Right lung (tissue), 5 donors: ENCODE data around the gene CFAP61. TPM values are rescaled to one million over a fixed set of nuclear protein-coding genes. Genes with fewer than 3 reads are reported as not detected.
A peak's percentile ranks its signal among the peaks of the same experiment; 100 is the strongest.

Source experiments
- DNase-seq, 2 donors: peaks; one replicate each; pipeline ENCODE4 v3.0.0-alpha.2; 2013
- polyA plus RNA-seq, 5 donors: library from polyadenylated mRNA; unstranded; fragments of 120-200 nt; gene quantifications; one replicate each; pipeline versions ENCODE4 v1.2.1 to v1.2.3, GENCODE V29; 2013; ENCODE audit warnings: inconsistent platforms in 1 of 5, low replicate concordance in 1 of 5; ENCODE audit not compliant: insufficient read length in 5 of 5, insufficient read depth in 1 of 5

CFAP61 gene
- polyA plus RNA-seq, 5 donors = 1.5 to 5.7 (median 3.5) TPM

DNA sequence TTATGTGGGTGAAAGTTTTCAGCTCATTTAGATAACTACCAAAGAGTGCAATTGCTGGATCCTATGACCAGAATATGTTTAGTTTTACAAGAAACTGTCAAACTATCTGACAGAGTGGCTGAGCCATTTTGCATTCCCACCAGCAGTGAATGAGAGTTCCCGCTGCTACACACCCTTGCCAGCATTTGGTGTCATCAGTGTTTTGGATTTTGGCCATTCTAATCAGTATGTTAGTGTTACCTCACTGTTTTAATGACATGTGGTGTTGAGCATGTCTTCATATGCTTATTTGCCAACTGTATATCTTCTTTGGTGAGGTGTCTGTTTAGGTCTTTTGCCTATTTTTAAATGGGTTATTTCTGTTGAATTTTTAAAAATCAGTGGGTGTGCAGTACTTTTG, 120.9 kb downstream of the CFAP61 start:
- DNase-seq = no peak

DNA sequence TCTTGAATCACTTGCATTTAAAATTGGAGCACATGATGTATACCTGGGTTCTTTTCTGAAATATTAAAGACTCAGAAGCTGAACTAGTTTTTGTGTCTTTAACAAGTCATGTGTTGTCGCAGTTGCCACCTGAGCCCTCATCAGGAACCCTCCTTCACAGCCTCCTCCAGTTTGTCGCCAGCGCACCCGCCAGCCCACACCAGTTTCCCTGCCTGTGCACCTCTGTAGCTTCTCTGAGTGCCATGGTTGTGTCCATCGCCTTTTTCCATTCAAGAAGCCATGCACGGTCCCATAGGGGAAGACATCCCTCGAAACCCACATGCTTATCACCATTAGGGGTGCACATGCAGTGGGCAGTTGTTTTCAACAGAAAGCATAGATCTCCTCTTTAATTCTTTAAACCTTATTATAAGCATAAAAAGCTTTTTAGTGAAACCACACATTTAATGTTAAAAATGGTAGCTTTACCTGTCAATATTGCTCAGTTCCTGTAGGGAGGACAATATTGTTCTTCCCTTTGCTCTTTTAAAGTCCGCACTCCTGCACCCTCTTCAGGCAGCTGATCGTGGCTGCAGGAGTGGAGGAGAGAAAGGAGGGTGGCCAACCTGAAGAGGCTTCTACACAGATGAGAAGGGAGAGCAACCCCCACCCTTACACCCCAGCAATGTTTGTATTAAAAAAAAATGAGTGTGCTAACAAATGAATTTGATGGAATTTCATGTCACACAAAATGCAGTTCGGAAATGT, 121.9 kb downstream of the CFAP61 start:
- DNase-seq = no peak

DNA sequence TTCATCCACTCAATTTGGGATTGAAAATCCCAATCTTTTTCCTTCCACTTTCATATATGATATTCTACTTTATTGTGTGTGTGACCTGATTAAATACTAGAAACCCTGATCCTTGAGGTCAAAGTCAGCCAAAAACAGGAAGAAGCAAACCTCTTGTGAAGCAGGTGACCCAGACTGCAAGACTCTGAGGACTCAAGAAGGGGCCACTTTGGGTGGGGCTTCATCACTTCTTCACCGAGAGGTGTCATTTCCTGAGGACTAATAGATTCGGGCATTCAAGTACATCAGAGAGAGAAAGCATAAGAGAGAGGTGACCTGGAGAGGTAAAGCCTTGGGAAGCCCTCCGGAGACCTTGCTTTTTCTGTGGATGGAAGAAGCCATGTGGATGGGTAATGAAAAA, 129.0 kb downstream of the CFAP61 start:
- no peak for DNase-seq

DNA sequence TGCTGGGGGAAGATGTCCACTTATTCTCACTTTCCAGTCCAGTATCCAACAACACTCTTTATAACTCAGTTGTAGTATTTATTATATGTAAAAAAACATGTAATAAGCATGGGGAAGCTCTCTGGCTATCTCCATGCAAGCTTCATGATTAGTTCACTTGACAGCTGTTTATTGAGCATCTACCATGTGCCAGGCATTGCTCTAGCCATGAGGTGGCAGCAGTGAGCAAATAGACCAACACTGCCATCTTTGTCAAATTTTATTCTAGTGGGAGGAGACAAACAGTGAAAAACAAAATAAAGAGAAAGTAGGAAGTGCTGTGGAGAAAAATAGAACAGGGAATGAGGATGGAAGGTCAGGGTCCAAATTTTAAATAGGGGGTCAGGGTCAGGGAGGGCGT, 131.8 kb downstream of the CFAP61 start:
- no peak for DNase-seq

DNA sequence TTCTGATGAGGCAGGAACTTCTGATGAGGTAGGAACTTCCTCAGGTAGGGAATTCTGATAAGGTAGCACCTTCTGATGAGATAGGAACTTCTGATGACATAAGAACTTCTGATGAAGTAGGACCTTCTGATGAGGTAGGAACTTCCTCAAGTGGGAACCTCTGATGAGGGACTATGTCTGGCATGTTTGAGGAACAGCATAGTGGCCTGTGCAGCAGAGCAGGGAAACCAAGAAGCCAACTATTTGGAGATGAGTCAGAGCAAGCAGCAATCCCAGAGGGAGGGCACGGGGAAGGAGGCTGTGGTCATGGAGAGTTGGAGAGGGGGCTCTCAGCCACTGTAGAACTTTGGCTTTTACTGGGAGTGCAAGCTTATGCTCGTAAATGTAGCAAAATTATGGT, 132.4 kb downstream of the CFAP61 start:
- no peak for DNase-seq

DNA sequence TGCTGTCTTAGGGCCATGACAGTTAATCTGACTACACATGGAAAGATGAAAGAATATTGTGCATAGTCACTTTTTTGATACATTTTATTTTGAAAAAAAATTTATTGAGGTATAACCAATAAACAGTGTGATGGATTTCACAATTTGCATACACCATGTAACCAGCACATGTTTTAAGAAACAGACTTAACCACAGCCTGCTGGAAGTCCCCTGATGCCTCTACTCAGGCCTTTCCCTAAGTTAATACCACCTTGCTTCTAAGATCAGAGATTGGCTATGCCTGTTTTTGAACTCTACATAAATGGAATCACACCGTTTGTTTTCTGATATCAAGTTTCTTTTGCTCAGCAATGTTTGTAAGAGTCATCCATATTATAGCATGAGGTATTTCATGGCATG, 136.3 kb downstream of the CFAP61 start:
- no peak for DNase-seq

DNA sequence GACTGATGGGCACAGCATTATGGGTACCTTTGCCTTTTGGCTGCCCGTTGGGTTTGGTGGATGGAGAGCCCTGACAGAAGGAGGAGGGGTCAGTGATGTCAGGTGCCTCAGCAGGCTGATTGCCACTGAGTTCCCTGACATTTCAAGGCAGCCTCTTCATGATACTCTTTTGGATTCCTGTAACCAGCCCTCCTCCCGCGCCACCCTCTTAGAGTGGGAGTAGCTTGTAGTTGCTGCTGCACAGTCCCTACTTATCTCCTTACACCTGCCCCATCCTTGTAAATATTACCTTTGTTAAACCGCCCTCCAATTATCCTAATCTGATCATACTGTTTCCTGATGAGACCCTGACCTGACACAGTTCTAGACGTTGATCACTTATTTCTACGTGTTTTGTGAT, 140.0 kb downstream of the CFAP61 start:
- DNase-seq = no peak

DNA sequence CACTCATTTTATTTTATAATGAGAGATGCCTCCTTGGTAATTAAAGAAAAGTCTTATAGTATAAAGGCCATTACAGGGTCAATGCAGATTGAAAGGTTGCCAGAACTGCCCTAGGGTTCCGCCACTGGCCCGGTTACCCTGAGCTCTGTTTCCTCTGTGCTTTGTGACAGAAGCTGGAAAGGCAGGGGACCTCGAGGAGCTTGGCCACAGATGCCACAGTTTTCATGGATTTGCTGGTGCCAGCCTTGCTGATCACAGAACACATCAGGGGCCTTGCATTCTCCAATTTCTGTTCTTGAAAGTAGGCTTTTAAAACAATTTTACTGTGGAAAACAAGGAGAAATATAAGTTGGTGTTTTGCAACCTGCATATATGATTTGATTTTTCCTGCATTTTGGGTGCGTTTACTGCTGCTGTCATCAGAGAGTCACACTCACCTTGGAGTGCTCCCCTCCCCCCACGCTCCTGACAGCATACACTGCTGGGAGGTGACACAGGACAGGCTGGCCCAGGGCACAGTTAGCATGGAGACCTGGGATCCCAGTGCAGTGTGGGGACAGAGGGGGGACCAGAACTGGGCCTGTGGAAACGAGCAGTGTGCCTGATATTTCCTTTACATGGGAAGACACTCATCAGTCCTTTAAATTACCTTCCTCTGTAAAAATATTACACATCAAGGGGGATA, 142.8 kb downstream of the CFAP61 start:
- DNase-seq = no peak

DNA sequence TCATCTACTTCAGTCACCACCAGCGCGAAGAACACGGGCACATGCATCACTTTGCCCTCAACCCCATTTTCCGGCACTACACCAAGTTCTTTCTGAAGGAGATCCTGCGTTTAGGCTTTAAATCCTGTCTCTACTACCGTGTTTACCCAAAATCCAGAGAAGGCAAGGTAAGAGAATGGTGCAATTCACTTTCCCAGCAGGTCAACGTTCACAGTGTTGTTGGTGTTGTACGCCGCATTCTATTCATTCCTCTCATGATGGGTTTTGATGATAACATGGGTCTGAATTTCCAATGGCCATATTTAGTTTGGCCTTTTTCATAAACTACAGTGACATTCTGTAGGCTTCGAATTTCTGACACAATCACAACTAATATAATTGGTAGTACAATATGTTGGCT, 144.3 kb downstream of the CFAP61 start:
- no peak for DNase-seq

DNA sequence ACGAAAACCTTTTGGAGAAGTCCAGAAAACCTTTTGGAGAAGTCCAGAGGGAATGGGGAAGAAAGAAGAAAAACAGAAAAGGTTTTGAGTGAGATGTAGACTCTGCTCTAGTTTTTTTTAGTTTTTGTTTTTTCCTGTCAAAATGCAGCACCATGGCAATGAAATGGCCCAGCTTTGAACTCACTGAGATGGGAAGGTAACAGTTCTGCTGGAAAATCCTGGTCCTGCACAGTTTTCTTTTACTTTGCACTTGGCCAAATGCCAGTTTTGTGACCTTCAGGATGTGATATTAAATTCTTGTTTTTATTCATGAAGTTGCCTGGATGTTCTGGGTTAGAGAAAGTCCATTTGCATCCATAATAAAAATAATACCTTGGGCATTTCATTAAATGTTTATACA, 145.7 kb downstream of the CFAP61 start:
- no peak for DNase-seq

DNA sequence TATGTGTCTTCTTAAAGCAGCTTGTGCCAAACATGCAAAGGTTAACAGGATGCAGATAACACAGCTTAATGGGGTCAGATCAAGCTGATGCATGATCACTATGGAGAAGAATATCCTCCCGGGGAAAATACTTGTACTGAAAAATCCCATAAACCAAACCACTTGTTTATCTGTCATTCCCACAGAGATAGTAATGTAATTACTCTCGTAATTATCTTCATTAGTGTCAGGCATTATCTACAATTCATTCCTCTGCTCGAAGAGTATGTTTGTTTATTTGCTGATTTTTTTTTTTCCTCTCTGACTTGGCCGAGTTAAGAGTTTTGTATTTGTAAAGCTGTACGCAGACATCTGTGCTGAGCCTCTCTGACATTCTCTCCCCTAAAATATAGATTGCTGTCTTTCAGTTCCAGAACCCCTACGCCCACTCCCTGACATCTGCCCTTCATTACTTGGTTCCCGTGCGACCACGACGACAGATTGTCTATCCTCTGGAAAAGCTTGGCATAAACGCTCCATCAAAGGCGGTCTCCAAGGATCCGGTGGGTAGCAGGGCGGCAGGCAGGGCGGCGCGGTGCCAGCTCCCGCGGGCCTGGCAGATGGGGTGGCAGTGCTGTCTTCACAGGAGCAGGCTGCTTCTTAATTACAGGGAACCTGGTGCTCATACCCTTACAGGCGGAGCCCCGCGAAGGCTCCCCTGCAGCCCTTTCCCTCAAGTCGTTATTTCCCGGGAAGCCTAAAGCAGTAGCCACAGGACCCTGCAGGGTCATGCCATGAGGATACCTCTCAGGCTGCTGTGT, 147.2 kb downstream of the CFAP61 start:
- DNase-seq = peak; percentile 16 to 31

DNA sequence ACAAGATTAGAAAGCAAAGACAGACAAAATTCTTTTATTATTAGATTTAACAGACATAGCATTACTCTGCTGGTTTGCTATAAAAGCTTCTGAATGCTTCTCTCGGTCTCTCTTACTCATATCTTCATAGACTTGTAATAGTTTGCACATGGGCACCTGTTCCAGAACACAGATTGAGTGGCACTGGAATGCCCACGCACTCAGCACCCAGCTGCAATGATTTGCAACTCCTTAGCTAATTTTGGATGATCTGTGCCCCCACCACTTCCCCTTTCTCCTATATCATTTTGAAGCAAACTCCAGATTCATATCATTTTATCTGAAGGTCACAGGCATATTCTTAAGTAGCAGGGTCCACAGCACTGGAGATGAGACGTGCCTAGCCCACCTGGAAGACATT, 148.8 kb downstream of the CFAP61 start:
- no peak for DNase-seq

DNA sequence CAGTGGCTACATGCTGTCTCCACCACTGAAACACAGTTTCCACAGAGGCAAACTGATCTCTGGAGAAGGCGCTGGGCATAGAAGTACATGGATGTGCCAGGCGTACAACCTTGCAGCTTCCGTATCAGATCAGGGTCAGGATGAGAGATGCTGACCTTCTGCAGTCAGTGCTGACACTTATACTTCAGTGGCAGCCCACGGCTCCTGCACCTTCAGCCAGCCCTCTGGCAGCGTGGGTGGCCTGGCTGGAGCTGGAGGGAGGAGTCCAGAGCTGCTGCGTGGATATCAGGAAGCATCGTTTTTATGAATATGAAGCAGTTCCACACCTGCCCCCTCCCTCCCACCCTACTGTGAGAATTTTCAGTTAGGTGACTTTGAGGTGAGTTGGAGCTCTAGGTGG, 149.3 kb downstream of the CFAP61 start:
- no peak for DNase-seq

DNA sequence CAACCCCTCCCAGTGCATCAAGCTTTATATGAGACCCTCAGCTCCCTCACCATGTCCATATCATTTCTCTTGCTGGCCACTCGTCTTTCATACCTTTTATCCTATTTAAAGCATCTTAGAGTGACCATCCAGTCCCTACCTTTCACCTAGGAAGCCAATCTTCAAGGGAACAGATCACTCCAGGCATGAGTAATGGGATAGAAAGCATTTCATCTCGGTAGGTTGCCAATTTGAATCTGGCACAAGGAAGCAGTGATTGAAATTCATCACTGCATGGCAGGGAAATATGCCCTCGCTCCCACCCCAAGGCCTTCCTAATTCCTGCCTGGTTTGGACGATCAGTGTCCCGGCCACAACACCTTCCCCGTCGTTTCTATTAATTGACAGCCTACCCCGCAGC, 150.4 kb downstream of the CFAP61 start:
- no peak for DNase-seq

DNA sequence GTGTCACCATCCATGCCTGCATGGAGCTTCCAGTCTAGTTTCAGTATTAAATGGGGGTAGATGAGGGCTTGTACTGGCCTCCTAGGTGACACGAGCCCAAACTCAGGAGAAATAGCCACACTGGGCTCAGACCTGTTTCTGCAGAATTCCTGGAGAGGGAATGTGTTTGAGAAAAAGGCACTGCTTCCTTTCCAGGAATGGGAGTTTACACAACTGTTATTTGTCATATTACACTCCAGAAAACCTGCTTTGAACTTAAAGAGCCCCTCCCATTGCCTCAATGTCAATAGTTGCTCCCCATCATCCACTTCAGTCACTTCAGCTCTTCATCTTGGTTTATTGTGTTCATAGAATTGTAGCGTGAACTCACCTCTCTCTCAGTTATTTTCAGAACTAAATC, 151.5 kb downstream of the CFAP61 start:
- DNase-seq = no peak

DNA sequence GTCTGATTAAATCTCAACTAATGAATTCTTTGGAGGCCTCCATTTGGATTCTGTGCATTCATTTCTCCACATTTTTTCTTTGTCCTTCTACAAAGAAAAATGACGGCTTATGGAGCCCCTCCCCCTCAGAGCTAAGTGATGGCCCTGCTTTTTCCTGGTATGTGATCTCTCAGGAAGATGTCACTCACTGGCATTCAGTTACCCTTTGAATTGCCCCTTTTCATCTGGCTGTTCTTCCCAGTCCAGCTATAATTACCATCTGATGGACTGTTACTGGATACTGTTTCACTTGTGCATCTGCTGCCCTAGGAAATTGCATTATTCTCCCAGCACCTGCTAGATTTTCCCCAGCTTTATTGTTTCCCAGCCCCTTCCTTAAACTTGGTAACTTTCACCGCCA, 151.9 kb downstream of the CFAP61 start:
- DNase-seq = no peak

DNA sequence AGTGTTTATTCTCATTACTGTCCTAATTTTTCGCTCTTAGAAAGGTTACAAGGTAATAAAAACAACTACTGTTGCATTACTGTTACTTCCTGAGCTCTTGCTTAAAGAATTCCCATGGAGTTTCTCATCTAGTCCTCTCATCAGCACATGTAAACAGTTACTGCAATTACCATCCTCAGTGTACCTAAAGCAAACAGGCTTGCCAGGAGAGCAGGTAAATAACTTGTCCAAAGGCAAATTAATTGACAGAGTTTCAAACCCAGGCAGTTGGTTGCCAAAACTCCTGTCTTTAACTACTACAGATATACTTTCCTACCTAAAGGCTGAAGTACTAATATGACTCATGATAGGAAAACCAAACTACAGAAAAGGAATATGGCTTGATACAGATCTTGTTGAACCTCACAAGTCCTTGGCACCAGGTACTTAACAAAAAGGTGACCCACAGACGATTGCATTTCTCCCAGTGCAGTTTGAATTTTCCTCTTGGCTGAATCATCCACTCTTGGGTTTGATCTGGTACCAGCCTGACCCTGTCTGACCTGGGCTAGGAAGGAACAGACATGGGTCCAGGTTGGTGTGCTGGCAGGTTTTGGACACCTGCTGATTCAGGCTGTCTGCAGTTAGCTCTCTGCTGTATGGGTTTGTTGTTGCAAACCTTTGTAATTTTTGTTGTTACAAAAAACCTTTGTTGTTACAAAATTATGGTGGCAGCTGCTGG, 153.0 kb downstream of the CFAP61 start:
- DNase-seq = no peak

DNA sequence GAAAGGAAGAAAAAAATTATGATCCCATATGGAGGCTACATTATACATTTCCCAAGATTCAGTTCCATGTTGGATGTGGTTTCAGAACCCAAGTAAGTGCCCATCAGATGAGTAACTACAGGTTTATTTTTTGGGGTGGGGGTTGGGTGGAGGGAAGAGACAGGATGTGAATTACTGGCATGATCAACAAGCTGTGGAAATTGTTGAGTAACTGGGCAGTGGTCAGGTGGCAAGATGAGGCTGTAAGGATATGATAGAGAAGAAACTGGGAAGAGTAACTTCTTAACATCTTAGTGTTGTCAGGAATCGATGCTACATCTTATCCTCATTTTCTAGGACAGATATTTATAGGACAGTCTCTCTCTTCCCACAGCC, 153.5 kb downstream of the CFAP61 start:
- DNase-seq = no peak

DNA sequence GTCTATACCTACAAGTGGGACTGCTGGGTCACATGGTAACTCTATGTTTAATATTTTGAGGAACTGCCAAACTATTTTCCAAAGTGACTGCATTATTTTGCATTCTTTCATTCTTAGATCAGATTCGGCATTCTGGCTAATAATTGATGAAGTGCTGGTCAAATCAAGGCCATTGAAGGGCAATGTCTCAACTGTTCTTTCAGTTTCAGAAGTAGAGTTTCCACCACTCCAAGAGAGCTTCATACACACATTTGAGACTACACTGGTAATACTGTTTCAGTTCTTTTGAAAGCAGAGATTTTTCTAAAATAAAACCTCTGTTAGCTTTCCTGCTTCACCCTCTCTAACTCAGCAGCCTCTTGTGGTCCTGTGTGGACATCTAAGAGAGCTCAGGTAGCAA, 154.5 kb downstream of the CFAP61 start:
- no peak for DNase-seq

DNA sequence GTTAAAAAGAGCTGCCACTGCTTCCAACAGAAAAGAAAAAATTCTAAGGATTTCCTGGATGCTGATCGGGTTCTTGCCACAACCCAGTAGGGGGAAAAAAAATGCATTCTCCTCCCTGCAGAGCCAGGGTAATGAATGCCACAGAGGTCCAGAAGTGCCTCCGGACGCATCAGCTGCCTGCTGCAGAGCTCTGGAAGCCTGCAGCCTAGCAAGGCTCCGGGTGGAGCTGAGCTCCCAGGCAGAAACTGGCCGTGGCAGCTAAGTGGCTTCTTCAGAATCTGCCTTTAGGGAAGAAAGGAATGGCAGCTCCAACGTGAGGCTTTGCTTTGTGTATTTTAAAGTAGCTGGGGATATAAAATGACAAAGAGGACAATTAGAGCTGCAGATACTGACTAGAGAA, 155.0 kb downstream of the CFAP61 start:
- DNase-seq = no peak

DNA sequence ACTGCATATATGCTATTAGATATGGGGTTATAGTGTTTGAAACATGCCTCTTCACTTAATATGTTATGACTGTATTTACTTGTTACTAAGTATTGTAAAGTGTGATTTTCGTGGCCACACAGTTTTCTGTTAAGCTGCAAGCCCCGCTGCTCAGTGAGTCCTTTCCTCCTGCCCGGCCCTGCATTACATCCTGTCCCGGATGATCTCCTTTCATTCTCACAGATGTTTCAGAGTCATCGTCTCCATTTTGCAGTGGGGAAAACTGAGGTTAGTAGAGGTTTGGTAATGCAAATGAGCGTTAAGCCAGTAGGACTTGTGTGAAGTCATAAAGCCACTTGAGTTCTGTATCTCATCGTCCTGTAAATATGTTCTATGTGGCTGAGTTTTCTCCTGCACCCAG, 155.5 kb downstream of the CFAP61 start:
- no peak for DNase-seq

DNA sequence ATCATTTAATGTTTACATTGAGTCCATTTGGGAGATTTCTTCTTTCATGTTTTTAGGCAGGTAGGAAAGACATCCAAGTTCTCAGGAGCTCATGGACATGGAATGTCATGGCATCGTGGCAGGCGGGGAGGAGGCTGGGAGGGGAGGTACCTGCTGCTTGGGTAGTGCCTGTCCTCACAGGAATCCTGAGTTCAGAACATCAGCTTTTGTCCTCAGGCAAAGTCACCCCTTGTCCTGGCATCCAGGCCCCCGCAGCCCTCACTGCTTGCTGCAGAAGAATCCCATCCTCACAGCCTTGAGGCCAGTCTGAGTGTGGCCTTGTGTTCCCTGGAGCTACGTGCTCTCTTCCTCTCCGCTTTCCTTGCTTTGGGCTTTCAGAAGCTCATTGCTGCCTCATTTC, 157.4 kb downstream of the CFAP61 start:
- no peak for DNase-seq
